A673 (cell line): ENCODE data around the gene MDM1.

ENCODE experiments used
- CTCF ChIP-seq: fragments of 300-800, 200-600 bp; sonication (generic); conservative IDR thresholded peaks from 2 replicates; pipeline ENCODE4 v1.5.1; 2017; ENCODE audit warnings: low read depth, mild to moderate bottlenecking, antibody characterized with exemption, low read length, moderate library complexity, mixed read lengths
- EZH2 ChIP-seq: fragments of 200-600 bp; sonication (generic); IDR thresholded peaks from 2 replicates; pipeline ENCODE4 v1.6.1; 2017; ENCODE audit warnings: borderline replicate concordance, low read depth, mild to moderate bottlenecking, mixed read lengths, antibody characterized with exemption, low read length; ENCODE audit not compliant: poor library complexity, severe bottlenecking

GRCh38 chr12:68305278-68305677, 26.9 kb downstream of the MDM1 start:
- TF ChIP-seq CTCF (no peak), EZH2 (no peak)
